PC-9 (cell line): ENCODE data around the gene SNAPC2.

Source experiments
- CTCF ChIP-seq: fragments of 200-600 bp; sonication (generic); conservative IDR thresholded peaks from 2 replicates; pipeline ENCODE4 v1.6.1; 2017; ENCODE audit warnings: mixed run types, antibody characterized with exemption, mild to moderate bottlenecking, moderate library complexity
- EZH2 ChIP-seq: fragments of 200-600 bp; sonication (generic); IDR thresholded peaks from 2 replicates; pipeline ENCODE4 v1.8.0; 2017; ENCODE audit warnings: antibody characterized with exemption, low read depth

GRCh38 chr19:7900931-7901330 lies 19.2 kb upstream of the SNAPC2 start:
- no peak for TF ChIP-seq CTCF
- TF ChIP-seq EZH2: no peak
